Activated naive CD8-positive, alpha-beta T cell treated with anti-CD3 and anti-CD28 coated beads, Interleukin-2, amount 10 ng/mL, durations not matched to agents 7 days and 5 days (primary cell): ENCODE data around the gene COA4. TPM values are rescaled to one million over a fixed set of nuclear protein-coding genes. Genes with fewer than 3 reads are reported as not detected.

Source experiments
- ATAC-seq: fragments of 150-1000 bp; cut with Tn5 transposase; one replicate; pipeline ENCODE4 v1.10.0; 2021; ENCODE audit warnings: low read depth, moderate library complexity
- POLR2A ChIA-PET: fragments of 350-600 bp; sonication (Branson Sonifier 250); formaldehyde crosslinking; loops from one replicate; lab custom pipeline; 2021; ENCODE audit warnings: antibody characterized with exemption; lab: Charles Lee
- DNase-seq: peaks from one replicate; pipeline ENCODE4 v3.0.0; 2021
- H3K27ac Mint-ChIP-seq: one replicate; pipeline ENCODE4 v1.8.0; 2022; ENCODE audit warnings: mild to moderate bottlenecking, mixed read lengths
- H3K27me3 Mint-ChIP-seq: one replicate; pipeline ENCODE4 v1.8.0; 2022; ENCODE audit warnings: mild to moderate bottlenecking, moderate library complexity, mixed read lengths
- H3K36me3 Mint-ChIP-seq: one replicate; pipeline ENCODE4 v1.8.0; 2021; ENCODE audit warnings: mild to moderate bottlenecking, mixed read lengths
- H3K4me1 Mint-ChIP-seq: one replicate; pipeline ENCODE4 v1.8.0; 2021; ENCODE audit warnings: mixed read lengths
- H3K4me3 Mint-ChIP-seq: one replicate; pipeline ENCODE4 v1.8.0; 2022; ENCODE audit warnings: mild to moderate bottlenecking, moderate library complexity, mixed read lengths
- H3K9me3 Mint-ChIP-seq: one replicate; pipeline ENCODE4 v1.8.0; 2021; ENCODE audit warnings: mixed read lengths
- total RNA-seq, 2 experiments: library from RNA; stranded (reverse); gene quantifications; one replicate each; pipeline ENCODE4 v1.2.3, GENCODE V29; 2021

COA4 gene
- total RNA-seq, 2 experiments from 2014 or later: 52.4 to 62.5 TPM

DNA sequence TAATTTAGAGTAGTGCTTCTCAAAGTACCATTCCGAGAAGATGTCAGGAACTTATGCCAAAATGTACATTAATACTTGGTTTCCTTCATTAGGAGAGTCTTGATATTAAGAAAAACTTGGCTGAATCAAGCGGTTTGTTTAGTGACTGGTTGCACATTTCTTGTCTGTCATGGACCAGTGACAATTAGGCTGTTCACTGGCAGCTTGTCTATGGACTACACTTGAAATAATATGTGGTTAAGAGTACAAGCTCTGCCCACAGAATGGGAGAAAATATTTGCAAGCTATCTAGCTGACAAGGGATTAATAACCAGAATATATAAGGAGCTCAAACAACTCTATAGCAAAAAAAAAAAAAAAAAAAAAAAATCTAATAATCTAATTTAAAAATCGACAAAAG is 24.6 kb downstream of the COA4 start:
- H3K27me3 Mint-ChIP-seq: no peaks in the 10 kb centered on the region
- no peak overlapping the region for H3K4me3 Mint-ChIP-seq
- ATAC-seq (no peak), DNase-seq (no peak)
- H3K9me3 Mint-ChIP-seq: no peaks in the 10 kb centered on the region
- H3K36me3 Mint-ChIP-seq: peaks cover 13% of the 10 kb centered on the region
- no peak overlapping the region for H3K27ac Mint-ChIP-seq
- POLR2A ChIA-PET: interaction anchor here (0.6 kb wide), 1 partner anchor 525 kb away, joined by 3 read pairs; no protein-coding TSS in a partner anchor
- H3K4me1 Mint-ChIP-seq: peaks cover 4% of the 10 kb centered on the region

DNA sequence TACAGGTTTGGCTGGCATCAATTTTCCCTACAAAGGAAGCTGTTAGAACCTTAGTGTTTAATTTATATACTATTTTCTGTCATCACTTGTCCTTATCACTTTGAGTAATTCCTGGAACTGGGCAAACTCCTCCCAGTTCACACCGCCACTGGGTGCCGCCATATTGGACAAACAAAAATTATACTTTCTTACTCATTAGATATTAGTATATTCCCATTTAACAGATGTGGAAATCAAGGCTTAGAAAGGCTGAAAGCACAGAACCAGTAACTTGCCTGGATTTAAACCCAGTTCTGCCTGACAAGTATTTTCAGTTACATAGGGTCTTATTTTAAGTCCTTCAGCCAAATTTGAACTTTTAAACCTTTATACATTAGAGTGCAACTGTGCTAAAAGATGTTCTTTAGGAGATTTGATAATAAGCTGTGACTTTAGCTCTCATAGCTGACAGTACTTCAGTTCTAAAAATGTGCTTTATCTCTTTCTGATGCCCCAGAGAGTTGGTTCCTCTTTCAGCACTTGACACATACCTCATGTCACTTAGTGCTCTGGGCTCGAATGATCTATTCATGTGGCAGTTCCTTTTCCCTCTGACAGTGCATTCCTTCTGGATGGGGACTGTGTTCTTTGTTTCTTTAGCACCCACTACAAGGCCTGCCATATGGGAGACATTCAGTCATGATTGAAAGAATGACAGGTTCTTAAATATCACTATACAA is 25.4 kb downstream of the COA4 start:
- Mint-ChIP-seq H3K27ac (no peak overlapping the region), H3K27me3 (no peaks in the 10 kb centered on the region), H3K4me3 (no peak overlapping the region), H3K4me1 (peaks cover 4% of the 10 kb centered on the region), H3K36me3 (peaks cover 13% of the 10 kb centered on the region), H3K9me3 (no peaks in the 10 kb centered on the region)
- DNase-seq: no peak
- POLR2A ChIA-PET: no interaction called here
- no peak for ATAC-seq

DNA sequence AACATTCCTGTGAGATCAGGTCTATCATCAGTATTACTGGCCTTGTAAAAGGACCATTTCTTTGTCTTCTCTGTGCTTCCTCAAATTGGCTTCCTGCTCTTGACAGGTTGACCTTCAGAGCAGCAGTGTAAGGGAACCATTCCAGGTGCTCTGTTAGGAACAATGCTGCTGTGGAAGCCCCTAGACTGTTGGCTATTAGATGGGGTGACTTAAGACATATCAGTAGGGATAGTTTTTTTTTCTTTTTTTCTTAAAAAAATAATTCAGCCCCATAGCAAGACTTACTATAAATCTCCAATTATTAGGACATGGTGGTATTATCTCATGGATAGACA is 37.6 kb downstream of the COA4 start:
- H3K36me3 Mint-ChIP-seq: peaks cover 5% of the 10 kb centered on the region
- H3K27ac Mint-ChIP-seq: no peak overlapping the region
- no peaks in the 10 kb centered on the region for H3K9me3 Mint-ChIP-seq
- POLR2A ChIA-PET: no interaction called here
- H3K27me3 Mint-ChIP-seq: no peaks in the 10 kb centered on the region
- H3K4me3 Mint-ChIP-seq: no peak overlapping the region
- no peak for ATAC-seq
- no peak for DNase-seq
- no peaks in the 10 kb centered on the region for H3K4me1 Mint-ChIP-seq

DNA sequence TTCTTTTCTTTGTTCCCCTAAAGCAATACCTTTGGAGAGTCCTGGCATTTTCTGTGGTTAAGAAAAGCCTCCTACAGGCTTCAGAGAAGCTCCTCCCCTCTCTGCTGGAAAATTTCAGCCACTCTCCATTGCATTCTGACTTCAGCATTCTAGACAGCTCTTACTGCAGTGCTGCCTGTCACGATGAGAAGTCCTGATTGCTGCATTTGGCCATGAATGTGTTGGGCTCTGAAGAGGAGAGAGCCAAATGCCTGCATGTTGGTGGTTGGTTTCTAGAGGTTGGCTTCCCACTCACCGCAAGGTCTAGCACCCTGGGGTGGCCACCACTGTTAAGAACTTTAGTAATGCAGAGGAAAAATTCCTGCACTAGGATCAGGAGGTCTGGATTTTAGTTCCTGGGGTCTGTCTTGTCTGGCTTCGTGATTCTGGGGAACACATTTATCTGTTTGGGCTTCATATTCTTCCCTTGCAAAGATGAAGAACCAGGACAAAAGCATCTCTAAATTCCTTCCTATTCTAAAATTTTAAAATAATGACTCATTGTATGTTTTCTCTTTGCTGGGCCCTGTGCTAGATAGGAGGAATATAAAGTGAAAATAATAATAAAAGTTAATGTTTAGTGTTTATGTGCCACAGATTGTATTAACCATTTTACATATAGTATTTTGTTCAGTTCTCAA is 38.1 kb downstream of the COA4 start:
- Mint-ChIP-seq H3K9me3 (no peaks in the 10 kb centered on the region), H3K4me1 (no peaks in the 10 kb centered on the region), H3K36me3 (peaks cover 5% of the 10 kb centered on the region), H3K27me3 (no peaks in the 10 kb centered on the region), H3K4me3 (no peak overlapping the region), H3K27ac (no peak overlapping the region)
- no peak for ATAC-seq
- DNase-seq: no peak
- POLR2A ChIA-PET: no interaction called here

DNA sequence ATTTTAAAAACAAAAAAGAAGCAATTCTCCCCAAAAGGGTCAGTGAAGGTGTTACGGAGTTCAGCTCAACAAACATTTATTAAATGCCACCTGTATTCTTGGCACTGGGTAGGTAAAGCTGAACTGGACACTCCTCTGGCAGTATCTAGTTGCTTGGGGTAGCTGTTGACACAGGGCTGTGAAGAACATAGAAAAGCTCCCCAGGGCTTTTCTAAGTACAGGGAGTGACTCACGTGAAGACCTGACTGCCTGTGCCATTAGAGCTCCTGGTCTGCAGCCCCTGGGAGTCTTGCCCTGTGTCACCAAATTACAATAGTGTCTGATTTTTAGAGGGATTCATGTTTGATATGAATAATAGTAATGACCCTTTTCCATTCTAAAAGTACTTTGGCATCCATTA is 43.6 kb downstream of the COA4 start:
- Mint-ChIP-seq H3K9me3 (no peaks in the 10 kb centered on the region), H3K27me3 (no peaks in the 10 kb centered on the region), H3K4me3 (no peak overlapping the region), H3K4me1 (no peaks in the 10 kb centered on the region), H3K36me3 (peaks cover 2% of the 10 kb centered on the region), H3K27ac (no peak overlapping the region)
- DNase-seq (no peak), ATAC-seq (no peak)
- POLR2A ChIA-PET: no interaction called here

DNA sequence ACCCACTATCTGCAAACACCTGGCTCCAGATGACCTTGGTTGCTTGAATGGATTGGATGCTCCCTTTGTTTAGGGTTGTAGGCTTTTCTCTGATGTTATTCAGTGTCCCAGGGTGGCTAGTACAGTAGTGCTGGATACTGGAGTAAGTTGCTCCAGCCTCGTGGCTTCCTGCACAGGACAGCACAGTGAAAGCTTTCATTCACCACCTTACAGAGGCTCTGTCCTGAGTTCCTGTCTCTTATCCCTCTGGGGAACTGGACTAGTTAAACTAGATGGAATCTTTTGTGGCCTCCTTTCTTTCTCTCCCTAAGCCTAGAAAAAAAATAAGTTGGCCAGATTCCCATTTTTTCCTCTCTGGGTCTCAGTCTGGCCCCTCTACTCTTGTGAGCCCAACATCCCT is 46.4 kb downstream of the COA4 start:
- no peak overlapping the region for H3K4me3 Mint-ChIP-seq
- POLR2A ChIA-PET: interaction anchor here (1.1 kb wide), 1 partner anchor 22 kb away, joined by 3 read pairs; no protein-coding TSS in a partner anchor
- H3K27ac Mint-ChIP-seq: no peak overlapping the region
- no peaks in the 10 kb centered on the region for H3K9me3 Mint-ChIP-seq
- H3K36me3 Mint-ChIP-seq: peaks cover 8% of the 10 kb centered on the region
- H3K27me3 Mint-ChIP-seq: no peaks in the 10 kb centered on the region
- ATAC-seq (no peak), DNase-seq (no peak)
- H3K4me1 Mint-ChIP-seq: peaks cover 3% of the 10 kb centered on the region

Other genes starting within 250 kb of the COA4 start
- gene PLEKHB1, start 230.3 kb downstream of the COA4 start, total RNA-seq: 10 to 100 TPM; 23.6 to 32.8 TPM
- gene RAB6A, start 115.8 kb downstream of the COA4 start, total RNA-seq: 100 to 1,000 TPM; 108 to 126 TPM
- gene MRPL48, start 89.0 kb downstream of the COA4 start, total RNA-seq: 10 to 100 TPM; 32.8 to 34.7 TPM
- gene PAAF1, start 153 bp upstream of the COA4 start, total RNA-seq: 10 to 100 TPM; 21.3 to 22.9 TPM
- under 1 TPM in 1 of 2 experiments, not detected in 1; 0.47 TPM for gene DNAJB13, start 74.2 kb upstream of the COA4 start, total RNA-seq
- gene UCP2, start 106.0 kb upstream of the COA4 start, total RNA-seq: 100 to 1,000 TPM; 267 TPM
- 1 to 10 TPM; 4.0 to 4.1 TPM for gene UCP3, start 132.2 kb upstream of the COA4 start, total RNA-seq